SJCRH30 (cell line): ENCODE data around the gene CYP46A1. TPM values are rescaled to one million over a fixed set of nuclear protein-coding genes. Genes with fewer than 3 reads are reported as not detected.
A peak's percentile ranks its signal among the peaks of the same experiment; 100 is the strongest.

Experiments used
- DNase-seq, 2 experiments: peaks; one replicate each; pipeline ENCODE4 v3.0.0-alpha.2; 2015 to 2020
- H3K27ac ChIP-seq: fragments of 250-450 bp; sonication (Bioruptor Pico); 2 replicates; pipeline ENCODE4 v1.5.1; 2020; ENCODE audit warnings: mild to moderate bottlenecking, moderate library complexity
- H3K27me3 ChIP-seq: fragments of 250-450 bp; sonication (Bioruptor Pico); 2 replicates; pipeline ENCODE4 v1.5.1; 2020; ENCODE audit warnings: mild to moderate bottlenecking, moderate library complexity
- H3K36me3 ChIP-seq: fragments of 250-450 bp; sonication (Bioruptor Pico); 2 replicates; pipeline ENCODE4 v1.5.1; 2020; ENCODE audit warnings: mild to moderate bottlenecking, moderate library complexity
- H3K4me1 ChIP-seq: fragments of 250-450 bp; sonication (Bioruptor Pico); 2 replicates; pipeline ENCODE4 v1.5.1; 2020; ENCODE audit warnings: mild to moderate bottlenecking, moderate library complexity
- H3K4me3 ChIP-seq: fragments of 250-450 bp; sonication (Bioruptor Pico); 2 replicates; pipeline ENCODE4 v1.5.1; 2020; ENCODE audit warnings: mild to moderate bottlenecking, moderate library complexity
- H3K9me3 ChIP-seq: fragments of 250-450 bp; sonication (Bioruptor Pico); replicated peaks from 2 replicates; pipeline ENCODE4 v1.5.1; 2020; ENCODE audit warnings: mild to moderate bottlenecking, moderate library complexity
- total RNA-seq: library from RNA; depleted of rRNA; stranded (reverse); fragments of >200 nt; shearing (Covaris generic); gene quantifications from 2 replicates; pipeline ENCODE4 v1.2.3, GENCODE V29; 2014

CYP46A1 gene
- total RNA-seq, 1 experiment from 2014 or later: 0.10 TPM

DNA sequence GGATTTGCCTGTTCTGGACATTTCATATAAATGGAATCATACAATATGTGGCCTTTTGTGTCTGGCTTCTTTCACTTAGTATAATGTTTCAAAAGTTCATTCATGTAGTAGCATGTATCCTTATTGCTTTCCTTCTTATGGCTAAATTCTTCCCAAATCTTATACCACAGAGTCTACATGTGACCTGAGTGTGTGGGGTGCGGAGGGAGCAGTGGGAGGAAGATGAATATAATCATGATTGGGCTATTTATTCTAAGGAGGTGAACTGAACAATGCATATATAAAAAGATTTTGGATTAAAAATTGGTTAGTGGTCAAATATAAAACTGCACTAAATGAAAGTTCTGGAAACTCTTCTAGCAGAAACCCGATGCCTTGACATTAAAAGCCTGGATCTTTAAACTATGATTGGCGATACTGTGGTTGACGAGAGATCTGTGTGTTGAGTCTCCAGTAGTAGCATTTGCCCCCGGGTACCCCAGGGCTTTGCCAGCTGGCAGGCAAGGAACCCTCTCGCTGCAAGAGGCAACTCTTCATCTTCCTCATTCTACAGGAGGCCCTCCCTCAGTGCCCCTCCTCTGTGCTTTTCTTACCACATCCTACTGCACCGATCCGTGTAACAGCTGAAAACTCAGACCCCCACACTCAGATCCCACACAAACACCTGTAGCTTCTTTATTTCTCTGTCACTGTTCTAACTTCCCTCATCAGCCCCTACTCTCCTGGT lies 2.6 kb downstream of the CYP46A1 start:
- H3K27ac ChIP-seq: no peak overlapping the region
- H3K4me3 ChIP-seq: no peak overlapping the region
- H3K36me3 ChIP-seq: no peaks in the 10 kb centered on the region
- DNase-seq: no peak
- H3K9me3 ChIP-seq: no peaks in the 10 kb centered on the region
- no peaks in the 10 kb centered on the region for H3K27me3 ChIP-seq
- H3K4me1 ChIP-seq: no peaks in the 10 kb centered on the region

DNA sequence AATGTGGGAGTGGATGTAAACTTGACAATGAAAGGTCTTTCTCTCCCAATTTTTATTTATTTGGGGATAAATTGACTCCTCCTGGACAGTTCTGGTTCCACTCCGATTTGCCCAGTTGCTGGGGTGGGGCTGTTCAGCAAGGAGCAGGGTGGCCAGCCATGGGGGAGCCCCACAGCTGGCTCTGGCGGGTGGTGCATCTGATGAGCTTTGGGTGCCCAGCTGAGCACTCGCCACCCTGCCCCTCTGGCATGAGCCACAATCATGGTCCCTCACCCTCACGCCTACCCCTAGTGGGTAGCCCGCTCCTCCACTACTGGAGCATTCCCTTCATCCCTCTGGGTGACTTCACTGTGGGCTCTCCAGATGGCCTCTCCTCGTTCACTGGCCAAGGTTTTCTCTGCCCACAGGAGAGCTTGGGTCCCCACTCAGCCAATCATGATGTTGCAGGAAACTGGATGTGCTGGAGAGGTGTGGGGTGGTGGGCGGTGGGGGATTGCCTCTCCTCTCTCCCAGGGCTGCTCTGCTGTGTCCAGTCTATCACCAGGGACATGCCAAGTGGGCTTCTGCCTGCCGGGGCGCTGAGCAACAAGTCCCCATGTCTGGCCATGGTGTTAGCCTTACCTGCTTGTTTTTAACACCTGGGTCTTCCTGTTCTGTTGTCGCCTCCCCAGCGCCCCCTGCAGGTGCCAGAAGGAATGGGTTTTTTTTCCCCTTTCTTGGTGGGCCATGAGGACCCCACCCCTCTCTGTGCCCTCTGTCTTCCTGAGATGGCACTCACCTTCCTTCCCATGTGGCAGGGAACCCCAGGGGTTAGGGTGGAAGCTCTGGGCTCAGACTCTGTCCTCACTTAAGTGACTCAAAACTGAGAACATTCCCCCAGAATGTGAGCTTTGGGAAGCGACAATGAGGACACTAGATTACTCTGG lies 3.4 kb downstream of the CYP46A1 start:
- no peak overlapping the region for H3K27ac ChIP-seq

DNA sequence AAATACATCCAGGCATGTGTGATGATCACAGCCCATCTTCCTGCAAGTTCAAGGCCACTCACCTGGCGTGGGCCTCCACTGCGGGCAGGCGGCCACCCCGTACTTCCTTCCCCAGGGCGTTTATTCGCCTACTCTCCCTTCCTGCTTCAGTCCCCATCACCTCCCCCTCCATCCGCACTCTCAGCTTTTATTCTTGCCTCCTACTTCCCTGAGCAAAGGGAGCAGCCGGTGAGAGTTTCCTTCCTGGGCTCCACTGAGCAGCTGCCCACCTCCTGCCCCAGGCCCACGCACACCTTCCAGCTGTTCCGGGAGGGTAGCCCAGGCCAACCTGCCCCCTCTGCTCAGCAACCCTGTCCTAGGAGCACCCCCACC lies 4.1 kb downstream of the CYP46A1 start:
- no peak overlapping the region for H3K4me3 ChIP-seq
- H3K36me3 ChIP-seq: no peaks in the 10 kb centered on the region
- no peak overlapping the region for H3K27ac ChIP-seq
- H3K4me1 ChIP-seq: no peaks in the 10 kb centered on the region
- H3K9me3 ChIP-seq: no peaks in the 10 kb centered on the region
- no peaks in the 10 kb centered on the region for H3K27me3 ChIP-seq
- no peak for DNase-seq

More for the DNA sequence above, 3.4 kb downstream of the CYP46A1 start:
- Histone ChIP-seq H3K9me3 (no peaks in the 10 kb centered on the region), H3K36me3 (no peaks in the 10 kb centered on the region), H3K27me3 (no peaks in the 10 kb centered on the region), H3K4me3 (no peak overlapping the region), H3K4me1 (no peaks in the 10 kb centered on the region)
- DNase-seq: peak in 1 of 2 experiments; percentile 22

DNA sequence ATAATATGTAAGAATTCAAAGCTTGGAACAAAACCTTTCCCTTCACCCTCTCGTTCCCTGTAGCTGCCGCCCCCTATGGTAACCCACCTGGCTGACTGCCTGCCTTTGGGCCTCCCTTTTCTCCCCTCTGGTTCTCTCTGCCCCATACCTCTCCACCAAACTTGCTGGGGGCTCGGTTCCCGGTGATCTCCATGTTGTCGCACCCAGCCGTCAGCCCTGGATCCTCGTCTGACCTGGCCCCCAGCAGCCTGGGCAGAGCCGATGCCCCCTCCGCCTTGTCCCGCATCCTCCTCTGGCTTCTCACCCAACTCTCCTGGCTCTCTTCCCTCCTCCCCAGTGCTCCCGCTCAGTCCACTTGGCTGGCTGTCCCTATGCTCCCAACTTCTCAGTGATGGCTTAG lies 4.5 kb downstream of the CYP46A1 start:
- H3K9me3 ChIP-seq: no peaks in the 10 kb centered on the region
- H3K4me1 ChIP-seq: no peaks in the 10 kb centered on the region
- no peak overlapping the region for H3K27ac ChIP-seq
- H3K27me3 ChIP-seq: no peaks in the 10 kb centered on the region
- H3K4me3 ChIP-seq: no peak overlapping the region
- DNase-seq: no peak
- H3K36me3 ChIP-seq: no peaks in the 10 kb centered on the region

DNA sequence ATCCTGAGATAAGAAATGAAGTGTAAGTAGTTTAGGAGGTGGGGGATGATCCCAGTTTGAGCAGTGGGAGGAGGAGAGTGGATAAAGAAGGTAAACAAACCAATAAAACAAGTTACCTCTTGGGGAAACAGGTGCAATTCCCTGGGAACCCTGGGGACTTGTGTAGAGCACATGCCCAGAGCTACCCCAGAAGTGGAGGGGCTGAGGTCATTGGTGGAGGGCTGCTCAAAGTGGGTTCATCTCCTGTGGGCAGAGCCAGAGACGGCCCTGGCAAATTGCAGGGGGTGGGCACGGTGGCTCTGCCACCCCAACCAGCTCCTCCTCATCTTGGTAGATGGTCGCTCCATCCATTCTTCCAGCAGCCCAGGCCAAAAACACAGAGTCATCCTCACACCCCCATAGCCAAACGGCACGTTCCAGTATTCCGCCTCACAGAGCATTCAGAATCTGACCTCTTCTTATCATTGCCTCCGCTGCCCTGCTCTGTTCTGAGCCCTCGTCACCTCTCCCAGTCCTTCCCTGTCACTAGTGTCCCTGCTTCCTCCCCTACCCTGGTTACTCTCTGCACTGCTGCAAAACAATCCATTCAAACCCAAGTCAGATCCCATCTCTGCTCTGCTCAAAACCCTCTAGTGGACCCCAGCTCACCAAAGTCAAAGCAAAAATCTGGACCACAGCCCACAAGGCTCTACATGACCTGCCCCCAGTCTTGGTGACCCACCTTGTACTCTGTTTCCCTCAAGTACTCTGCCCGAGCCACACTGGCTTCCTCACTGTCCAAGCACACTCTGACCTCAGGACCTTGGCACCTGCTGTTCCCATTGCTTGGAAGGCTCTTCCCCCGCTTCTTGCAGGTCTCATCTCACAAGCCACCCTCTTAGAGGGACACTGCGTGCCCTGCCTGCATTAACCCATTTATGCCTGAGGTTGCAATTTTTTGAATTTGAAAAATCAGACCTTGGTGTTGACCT lies 5.5 kb downstream of the CYP46A1 start:
- Histone ChIP-seq H3K27me3 (no peaks in the 10 kb centered on the region), H3K9me3 (no peaks in the 10 kb centered on the region), H3K4me3 (no peak overlapping the region), H3K4me1 (no peaks in the 10 kb centered on the region), H3K27ac (no peak overlapping the region), H3K36me3 (no peaks in the 10 kb centered on the region)
- no peak for DNase-seq

DNA sequence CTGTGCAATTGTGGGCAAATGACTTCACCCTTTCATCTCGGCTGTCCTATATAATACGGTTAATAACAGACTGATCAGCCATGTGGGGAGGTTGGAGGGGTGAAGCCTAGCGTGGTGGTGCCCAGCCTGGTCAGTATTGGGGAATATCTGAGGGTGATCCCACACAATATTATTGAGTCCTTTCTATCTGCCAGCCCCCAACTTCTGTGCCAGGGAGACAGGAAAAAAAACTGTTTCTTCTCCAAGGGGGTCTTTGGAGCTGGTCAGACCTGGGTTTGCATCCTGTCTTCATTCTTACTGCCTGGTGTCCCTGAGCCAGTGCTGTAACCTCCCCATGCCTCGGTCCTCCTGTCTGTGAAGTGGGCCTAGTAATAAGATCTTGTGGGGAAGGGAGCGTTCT lies 6.5 kb downstream of the CYP46A1 start:
- no peak overlapping the region for H3K4me3 ChIP-seq
- DNase-seq: no peak
- H3K36me3 ChIP-seq: no peaks in the 10 kb centered on the region
- H3K4me1 ChIP-seq: no peaks in the 10 kb centered on the region
- no peaks in the 10 kb centered on the region for H3K27me3 ChIP-seq
- H3K27ac ChIP-seq: no peak overlapping the region
- H3K9me3 ChIP-seq: no peaks in the 10 kb centered on the region

DNA sequence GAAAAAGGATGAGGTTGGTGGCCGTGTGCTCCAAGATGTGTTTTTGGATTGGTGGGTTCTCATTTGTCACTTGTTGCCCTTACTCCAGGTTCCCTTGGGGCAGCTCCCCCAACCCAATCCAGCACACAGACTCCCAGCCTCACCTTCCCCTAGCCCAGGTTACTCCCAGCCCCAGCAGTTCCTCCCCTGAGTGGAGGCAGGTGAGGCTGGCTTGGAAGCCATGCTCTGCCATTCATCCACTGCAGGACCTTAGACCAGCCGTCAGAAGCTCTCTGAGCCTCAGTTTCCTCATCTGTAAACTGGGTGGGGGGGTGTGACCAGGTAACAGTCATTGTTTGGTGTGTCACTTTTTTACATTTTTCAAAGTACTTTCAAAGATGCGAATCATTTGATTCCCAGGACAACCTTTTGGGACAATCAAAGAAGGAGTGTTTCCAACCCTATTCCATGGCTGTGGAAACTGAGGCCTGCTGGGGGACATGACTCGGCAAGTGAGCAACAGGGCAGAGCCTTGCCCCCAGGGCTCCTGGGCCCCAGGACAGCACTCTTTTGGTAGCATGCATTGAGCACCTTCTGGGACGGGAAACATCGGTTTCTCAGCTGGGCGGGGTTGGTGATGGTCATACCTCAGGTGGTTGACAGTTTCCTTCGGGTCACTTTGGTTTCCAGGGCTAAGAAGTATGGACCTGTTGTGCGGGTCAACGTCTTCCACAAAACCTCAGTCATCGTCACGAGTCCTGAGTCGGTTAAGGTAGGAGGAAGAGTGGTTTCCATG lies 7.2 kb downstream of the CYP46A1 start:
- Histone ChIP-seq H3K4me3 (no peak overlapping the region), H3K27me3 (no peaks in the 10 kb centered on the region), H3K9me3 (no peaks in the 10 kb centered on the region), H3K4me1 (no peaks in the 10 kb centered on the region), H3K27ac (no peak overlapping the region), H3K36me3 (no peaks in the 10 kb centered on the region)
- no peak for DNase-seq

DNA sequence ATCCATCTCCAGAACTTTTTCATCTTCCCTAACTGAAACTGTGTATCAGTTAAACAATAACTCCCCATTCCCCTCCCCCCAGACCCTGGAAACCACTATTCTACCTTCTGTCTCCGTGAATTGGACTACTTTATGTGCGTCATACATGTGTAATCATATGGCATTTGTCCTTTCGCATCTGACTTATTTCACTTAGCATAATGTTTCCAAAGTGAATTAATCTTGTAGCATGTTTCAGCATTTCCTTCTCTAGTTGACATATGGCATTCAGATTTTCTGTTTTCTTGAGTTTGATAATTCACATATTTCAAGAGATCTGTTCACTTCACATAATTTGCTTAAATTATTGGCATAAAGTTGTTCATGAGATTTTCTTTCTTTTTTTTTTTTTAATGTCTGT lies 9.8 kb downstream of the CYP46A1 start:
- no peak for DNase-seq
- no peaks in the 10 kb centered on the region for H3K27me3 ChIP-seq
- H3K36me3 ChIP-seq: no peaks in the 10 kb centered on the region
- H3K27ac ChIP-seq: no peak overlapping the region
- H3K4me1 ChIP-seq: no peaks in the 10 kb centered on the region
- H3K9me3 ChIP-seq: no peaks in the 10 kb centered on the region
- no peak overlapping the region for H3K4me3 ChIP-seq

DNA sequence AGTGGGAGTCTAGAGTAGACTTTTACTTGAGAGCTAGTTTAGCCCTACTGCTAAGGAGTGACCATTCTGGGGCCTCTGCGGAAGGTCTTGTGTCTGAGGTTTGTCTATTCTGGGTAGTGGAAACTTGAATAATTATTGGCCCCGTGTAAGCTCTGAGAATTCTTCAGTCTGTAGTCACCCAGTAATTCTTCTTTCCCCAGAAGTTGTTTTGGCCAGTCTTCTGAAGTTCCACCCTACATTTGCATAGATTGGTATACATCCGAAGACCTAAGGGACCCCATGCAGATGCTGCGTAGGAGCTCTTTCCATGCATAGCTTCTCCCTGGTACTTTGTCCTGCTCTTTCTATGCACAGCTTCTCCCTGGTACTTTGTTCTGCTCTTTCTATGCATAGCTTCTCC lies 12.8 kb downstream of the CYP46A1 start:
- Histone ChIP-seq H3K9me3 (no peaks in the 10 kb centered on the region), H3K27me3 (no peaks in the 10 kb centered on the region), H3K27ac (no peak overlapping the region), H3K36me3 (no peaks in the 10 kb centered on the region), H3K4me1 (no peaks in the 10 kb centered on the region), H3K4me3 (no peak overlapping the region)
- no peak for DNase-seq

DNA sequence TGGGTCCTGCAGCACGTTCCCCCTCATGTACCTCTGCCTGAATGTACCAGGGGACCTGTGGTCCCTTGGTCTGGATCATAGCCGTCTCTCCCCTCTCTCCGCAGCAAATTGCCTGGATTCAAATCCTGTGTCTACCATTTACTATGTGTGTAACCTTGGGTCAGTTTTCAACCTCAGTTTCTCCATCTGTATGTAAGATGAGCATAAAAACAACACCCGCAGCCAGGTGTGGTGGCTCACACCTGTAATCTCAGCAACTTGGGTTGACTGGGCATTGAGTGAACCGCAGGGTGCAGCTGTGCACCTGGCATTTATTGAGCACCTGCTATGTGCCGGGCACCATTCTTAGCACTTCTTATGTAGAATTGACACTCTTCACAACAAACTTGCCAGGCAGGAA lies 14.1 kb downstream of the CYP46A1 start:
- no peak overlapping the region for H3K27ac ChIP-seq
- no peaks in the 10 kb centered on the region for H3K4me1 ChIP-seq
- H3K4me3 ChIP-seq: no peak overlapping the region
- H3K9me3 ChIP-seq: no peaks in the 10 kb centered on the region
- H3K36me3 ChIP-seq: no peaks in the 10 kb centered on the region
- DNase-seq: no peak
- no peaks in the 10 kb centered on the region for H3K27me3 ChIP-seq

DNA sequence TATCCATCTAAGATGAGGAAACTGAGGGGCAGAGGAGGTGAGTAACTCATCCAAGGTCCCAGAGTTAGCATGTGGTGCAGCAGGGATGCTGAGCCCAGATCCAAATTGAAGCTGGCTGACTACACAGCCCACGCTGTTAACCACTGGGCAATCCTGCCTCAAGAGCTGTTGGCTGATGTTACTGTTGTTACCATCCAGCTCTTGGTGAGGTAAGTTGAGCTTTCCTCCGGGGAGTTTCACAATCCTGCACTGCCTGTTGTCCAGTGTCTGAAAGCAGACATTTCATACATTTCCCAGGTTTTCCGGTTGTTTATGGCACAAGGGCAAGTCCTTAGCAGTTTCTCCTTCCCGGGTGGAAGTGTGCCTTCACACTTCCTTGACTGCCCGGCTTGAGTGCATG lies 14.5 kb downstream of the CYP46A1 start:
- Histone ChIP-seq H3K27ac (no peak overlapping the region), H3K4me3 (no peak overlapping the region), H3K4me1 (no peaks in the 10 kb centered on the region), H3K9me3 (no peaks in the 10 kb centered on the region), H3K36me3 (no peaks in the 10 kb centered on the region), H3K27me3 (no peaks in the 10 kb centered on the region)
- no peak for DNase-seq

DNA sequence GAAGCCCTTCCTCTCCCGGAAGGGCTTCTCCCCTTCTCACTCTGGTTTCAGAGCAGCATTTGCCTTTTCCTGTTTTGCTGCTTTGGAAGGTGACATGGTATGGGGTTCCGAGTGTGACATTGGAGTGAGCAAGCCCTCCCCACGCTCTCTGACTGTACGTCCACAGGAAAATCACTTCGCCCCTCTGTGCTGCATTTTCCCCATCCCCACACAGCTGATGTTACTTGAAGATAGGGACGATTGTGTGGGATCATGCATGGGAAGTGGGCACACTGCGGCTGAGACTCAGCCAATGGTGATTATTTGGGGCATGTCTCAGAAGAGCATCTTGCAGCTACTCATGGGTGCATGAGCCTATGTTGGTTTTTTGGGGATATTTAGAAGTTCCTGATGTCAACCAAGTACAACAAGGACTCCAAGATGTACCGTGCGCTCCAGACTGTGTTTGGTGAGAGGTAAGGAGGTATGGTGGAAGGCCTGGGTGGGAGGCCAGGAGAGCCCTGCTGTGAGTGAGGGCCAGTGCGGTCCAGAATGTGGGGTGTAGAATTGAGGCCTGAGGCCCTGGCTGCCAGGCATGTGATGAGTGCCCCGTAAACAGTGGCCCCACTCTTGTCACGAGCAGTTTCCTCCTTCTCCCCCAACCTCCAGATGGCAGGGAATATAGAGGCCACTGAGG lies 15.1 kb downstream of the CYP46A1 start:
- DNase-seq: no peak
- Histone ChIP-seq H3K4me1 (no peaks in the 10 kb centered on the region), H3K27ac (no peak overlapping the region), H3K9me3 (no peaks in the 10 kb centered on the region), H3K4me3 (no peak overlapping the region), H3K27me3 (no peaks in the 10 kb centered on the region), H3K36me3 (no peaks in the 10 kb centered on the region)

DNA sequence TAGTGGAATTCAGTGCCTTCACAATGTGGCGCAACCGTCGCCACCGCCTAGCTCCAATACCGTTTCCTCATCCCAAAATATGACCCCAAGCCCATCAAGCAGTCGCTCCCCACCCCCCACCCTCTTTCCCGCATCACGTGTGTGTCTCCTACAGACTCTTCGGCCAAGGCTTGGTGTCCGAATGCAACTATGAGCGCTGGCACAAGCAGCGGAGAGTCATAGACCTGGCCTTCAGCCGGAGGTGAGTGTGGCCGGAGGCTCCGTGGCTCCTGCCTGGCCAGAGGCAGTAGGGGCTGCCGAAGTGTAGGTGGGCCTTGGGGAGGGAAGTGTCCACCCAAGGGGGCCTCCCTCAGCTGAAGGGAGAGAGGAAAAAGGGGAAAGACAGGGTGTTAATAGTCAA lies 15.8 kb downstream of the CYP46A1 start:
- no peaks in the 10 kb centered on the region for H3K4me1 ChIP-seq
- H3K36me3 ChIP-seq: no peaks in the 10 kb centered on the region
- no peak for DNase-seq
- H3K4me3 ChIP-seq: no peak overlapping the region
- H3K9me3 ChIP-seq: no peaks in the 10 kb centered on the region
- no peaks in the 10 kb centered on the region for H3K27me3 ChIP-seq
- H3K27ac ChIP-seq: no peak overlapping the region

DNA sequence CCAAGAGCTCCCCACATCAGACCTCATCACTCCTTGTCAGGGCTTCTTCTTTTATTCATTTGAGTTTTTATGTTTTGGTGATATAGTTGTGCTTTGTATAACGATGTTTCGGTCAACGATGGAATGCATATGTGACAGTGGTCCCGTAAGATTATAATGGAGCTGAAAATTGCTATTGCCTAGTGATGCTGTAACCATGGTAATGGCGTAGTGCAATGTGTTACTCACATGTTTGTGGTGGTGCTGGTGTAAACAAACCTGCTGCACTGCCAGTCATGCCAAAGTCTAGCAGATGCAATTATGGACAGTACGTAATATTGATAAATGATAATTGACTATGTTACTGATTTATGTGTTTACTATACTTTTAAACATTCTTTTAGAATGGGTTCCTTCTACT lies 16.3 kb downstream of the CYP46A1 start:
- no peak overlapping the region for H3K4me3 ChIP-seq
- H3K27me3 ChIP-seq: no peaks in the 10 kb centered on the region
- no peak overlapping the region for H3K27ac ChIP-seq
- H3K4me1 ChIP-seq: no peaks in the 10 kb centered on the region
- DNase-seq: no peak
- H3K9me3 ChIP-seq: no peaks in the 10 kb centered on the region
- H3K36me3 ChIP-seq: no peaks in the 10 kb centered on the region
